DND-41 (cell line): Measurements from ENCODE around the gene SLC27A2.

ENCODE experiments used
- EZH2 ChIP-seq: IDR thresholded peaks from 3 replicates; pipeline ENCODE4 v1.6.1; 2012; ENCODE audit warnings: borderline replicate concordance, low read depth, mild to moderate bottlenecking, moderate library complexity, low read length, inconsistent platforms; ENCODE audit not compliant: severe bottlenecking
- TF ChIP-seq, protein P1 (sequence below): IDR thresholded peaks from 2 replicates; pipeline ENCODE4 v1.5.1; 2012; ENCODE audit warnings: borderline replicate concordance, low read length, moderate library complexity, mild to moderate bottlenecking; ENCODE audit not compliant: poor library complexity, severe bottlenecking; ENCODE audit errors: extremely low read depth

DNA sequence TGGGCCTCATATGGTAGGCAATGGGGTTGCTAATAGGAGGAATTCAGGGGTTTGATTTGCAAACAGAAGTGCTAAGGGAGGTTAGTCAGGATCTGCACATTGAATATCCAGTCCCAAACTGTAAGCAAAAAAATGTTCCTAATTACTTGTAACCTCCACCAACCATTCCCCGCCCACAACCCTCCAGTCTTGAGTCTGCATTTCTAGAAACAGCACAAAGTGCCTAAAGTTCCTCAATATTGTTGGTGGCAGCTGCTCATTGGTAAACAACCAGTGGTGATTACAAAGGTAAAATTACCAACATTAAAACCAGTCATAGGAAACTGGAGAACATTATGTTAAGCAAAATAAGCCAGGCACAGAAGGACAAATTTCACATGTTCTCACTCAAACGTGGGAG lies 64.6 kb downstream of the SLC27A2 start:
- TF ChIP-seq, protein P1, sequence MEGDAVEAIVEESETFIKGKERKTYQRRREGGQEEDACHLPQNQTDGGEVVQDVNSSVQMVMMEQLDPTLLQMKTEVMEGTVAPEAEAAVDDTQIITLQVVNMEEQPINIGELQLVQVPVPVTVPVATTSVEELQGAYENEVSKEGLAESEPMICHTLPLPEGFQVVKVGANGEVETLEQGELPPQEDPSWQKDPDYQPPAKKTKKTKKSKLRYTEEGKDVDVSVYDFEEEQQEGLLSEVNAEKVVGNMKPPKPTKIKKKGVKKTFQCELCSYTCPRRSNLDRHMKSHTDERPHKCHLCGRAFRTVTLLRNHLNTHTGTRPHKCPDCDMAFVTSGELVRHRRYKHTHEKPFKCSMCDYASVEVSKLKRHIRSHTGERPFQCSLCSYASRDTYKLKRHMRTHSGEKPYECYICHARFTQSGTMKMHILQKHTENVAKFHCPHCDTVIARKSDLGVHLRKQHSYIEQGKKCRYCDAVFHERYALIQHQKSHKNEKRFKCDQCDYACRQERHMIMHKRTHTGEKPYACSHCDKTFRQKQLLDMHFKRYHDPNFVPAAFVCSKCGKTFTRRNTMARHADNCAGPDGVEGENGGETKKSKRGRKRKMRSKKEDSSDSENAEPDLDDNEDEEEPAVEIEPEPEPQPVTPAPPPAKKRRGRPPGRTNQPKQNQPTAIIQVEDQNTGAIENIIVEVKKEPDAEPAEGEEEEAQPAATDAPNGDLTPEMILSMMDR: no peak
- no peak for TF ChIP-seq EZH2
